Fibroblast of villous mesenchyme (primary cell): ENCODE results near the gene PRCC. TPM values are rescaled to one million over a fixed set of nuclear protein-coding genes. Genes with fewer than 3 reads are reported as not detected.

Experiments
- DNase-seq: peaks from one replicate; pipeline ENCODE4 v3.0.0-alpha.2; 2010; ENCODE audit warnings: low read depth
- H3K4me3 ChIP-seq: 2 replicates; pipeline ENCODE4 v1.5.1; 2011; ENCODE audit warnings: low read depth, mild to moderate bottlenecking, low read length
- CTCF ChIP-seq: IDR thresholded peaks from 2 replicates; pipeline ENCODE4 v1.5.1; 2012; ENCODE audit warnings: low read depth, mild to moderate bottlenecking, low read length; ENCODE audit not compliant: insufficient read depth
- total RNA-seq: library from RNA; depleted of rRNA; stranded (reverse); fragments of >200 nt; gene quantifications from 2 replicates; pipeline ENCODE4 v1.2.3, GENCODE V29; 2012

PRCC gene
- total RNA-seq, 1 donor: 19.0 TPM

DNA sequence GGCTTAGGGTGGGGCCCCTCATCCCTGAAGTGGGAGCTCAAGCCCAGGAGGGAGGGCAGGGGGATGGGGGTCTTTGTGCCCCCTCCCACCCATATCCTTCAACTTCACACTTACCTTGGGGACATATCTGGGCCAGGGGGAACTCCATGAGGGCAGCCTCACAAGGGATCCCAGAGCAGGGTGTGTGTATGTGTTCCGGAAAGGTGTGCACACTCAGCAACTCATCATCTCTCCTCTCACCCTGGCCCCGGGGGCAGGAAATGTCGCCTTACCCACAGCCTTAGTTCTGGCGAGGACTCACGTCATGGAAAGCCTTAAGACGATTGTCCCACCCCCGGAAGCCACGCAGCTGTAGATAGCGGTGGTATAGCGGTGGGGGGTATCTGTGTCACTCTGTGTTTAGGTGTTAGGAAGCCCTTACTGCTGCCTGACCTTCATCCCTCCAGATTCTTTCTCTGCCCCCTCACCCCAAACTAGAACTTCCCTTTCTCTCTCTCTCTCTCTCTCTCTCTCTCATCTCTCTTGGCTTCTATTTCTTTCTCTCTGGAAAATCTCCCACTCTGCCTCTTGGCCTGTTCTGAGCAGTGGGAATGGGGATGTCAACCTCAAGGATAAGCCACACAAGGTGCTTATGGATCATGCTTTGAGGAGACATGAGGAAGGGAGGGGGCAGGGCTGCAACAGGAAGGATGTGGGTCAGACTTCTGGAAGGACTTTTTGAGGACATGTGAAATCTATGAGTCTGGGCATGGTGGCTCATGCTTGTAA lies 49.4 kb downstream of the PRCC start, which contains the start of gene SH2D2A:
SH2D2A (minus strand) TSS at position 288 of the 768 bp plus-strand sequence; CDS start at position 148, 140 bp downstream.
- TF ChIP-seq CTCF: no peak
- no peak within 1 kb of the TSS for H3K4me3 ChIP-seq
- peak; percentile 47 for DNase-seq

DNA sequence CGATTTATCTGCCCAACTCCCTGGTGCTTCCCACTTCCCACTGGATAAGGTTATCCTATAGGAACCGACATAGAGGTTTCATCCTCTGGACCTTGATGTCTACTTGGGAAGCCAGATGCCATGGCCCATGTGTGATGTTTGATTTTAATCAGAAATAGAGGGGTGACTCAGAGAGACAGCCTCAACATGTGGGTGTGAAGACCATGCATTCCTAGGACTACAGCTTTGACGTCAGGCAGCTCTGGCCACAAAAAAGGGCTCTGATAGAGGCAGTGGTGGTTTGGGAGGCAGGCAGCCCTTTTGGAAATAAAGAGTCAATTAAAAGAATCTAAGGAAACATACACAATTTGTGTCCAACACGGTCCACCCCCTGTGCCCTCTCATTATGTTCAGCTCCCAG lies 54.5 kb downstream of the PRCC start:
- no peak overlapping the region for H3K4me3 ChIP-seq
- DNase-seq: peak; percentile 78

DNA sequence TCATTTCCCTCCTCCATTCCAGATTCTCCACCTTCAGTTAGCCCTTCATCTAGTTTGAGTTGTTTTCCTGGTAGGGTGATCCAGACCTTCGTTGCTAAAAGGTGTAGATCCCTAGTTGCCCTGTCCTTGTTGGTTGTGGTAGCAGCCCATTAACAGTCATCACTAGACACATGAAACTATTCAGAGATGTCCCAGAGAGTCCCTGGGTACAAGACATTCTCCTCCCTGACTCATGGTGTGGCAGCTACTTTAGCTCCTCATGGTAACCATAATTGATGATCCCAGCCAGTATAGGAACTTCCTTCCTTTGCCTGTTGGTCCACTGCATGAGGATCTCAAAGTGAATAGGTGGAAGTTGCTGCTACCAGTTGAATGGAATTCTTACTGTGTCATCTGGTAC lies 55.3 kb downstream of the PRCC start:
- no peak for DNase-seq
- no peak for TF ChIP-seq CTCF
- H3K4me3 ChIP-seq: no peak overlapping the region

More for the DNA sequence above, 54.5 kb downstream of the PRCC start:
- TF ChIP-seq CTCF: no peak

DNA sequence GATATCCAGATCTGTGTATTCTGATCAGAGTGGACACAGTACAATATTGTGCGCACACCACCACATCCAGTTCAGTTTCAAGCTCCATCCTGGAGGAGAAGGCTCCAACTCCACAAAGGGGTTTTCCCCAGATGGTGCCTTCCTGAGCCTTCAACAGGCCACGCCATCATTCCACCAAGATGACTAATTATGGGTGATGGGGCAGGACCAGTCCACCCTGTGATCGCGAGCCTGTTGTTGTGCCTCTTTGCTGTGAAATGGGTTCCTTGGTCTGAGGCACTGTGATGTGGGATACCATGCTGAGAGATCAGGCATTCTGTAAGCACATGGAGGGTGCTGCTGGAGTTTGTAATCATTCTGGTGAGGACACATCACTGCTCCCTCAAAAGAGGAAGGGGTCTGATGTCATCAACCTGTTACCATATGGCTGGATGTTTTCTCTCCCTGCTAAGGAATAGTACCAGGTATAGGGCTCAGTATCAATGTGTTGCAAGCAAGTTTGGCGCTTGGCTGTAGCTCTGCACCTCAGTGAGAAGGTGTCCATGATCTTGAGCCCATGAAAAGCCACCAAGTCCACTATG lies 56.0 kb downstream of the PRCC start:
- DNase-seq: no peak
- no peak overlapping the region for H3K4me3 ChIP-seq
- no peak for TF ChIP-seq CTCF

DNA sequence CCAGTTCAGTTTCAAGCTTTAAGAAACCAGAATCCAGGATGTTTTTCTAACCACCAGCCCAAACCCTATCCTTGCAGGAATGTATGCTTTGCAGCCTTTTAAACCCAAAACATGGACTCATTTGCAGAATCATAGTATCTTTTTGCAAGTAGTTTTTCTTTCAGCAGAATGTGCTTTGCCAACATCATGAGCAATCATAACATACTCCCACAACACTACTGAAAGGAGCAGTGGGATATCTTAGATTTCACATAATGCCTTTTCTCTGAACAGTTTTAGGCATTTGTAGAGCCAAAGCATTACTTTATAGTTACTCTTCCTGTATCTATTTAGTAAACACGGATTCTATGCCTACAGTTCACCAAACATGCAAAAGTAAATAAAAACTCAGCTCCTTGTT lies 59.3 kb downstream of the PRCC start:
- TF ChIP-seq CTCF: no peak
- peak; percentile 58 for DNase-seq

GRCh38 chr1:156828400-156829124 lies 61.2 kb downstream of the PRCC start:
- DNase-seq: no peak
- no peak overlapping the region for H3K4me3 ChIP-seq
- no peak for TF ChIP-seq CTCF

More for the DNA sequence above, 59.3 kb downstream of the PRCC start:
- no peak overlapping the region for H3K4me3 ChIP-seq
